SHP77 treated with DMSO at 0.1 percent for 48 hours (cell line): ENCODE data around the gene ADAM15.
A peak's percentile ranks its signal among the peaks of the same experiment; 100 is the strongest.

Experiments used
- DNase-seq: peaks from one replicate; lab custom pipeline; 2025; lab: John Stamatoyannopoulos, UW

The ADAM15 gene

GRCh38 chr1:155051777-155052398 is 772 bp downstream of the ADAM15 start:
- no peak for DNase-seq

GRCh38 chr1:155052439-155053395 is 1.6 kb downstream of the ADAM15 start:
- DNase-seq = no peak

- DNase-seq = no peak
Observed at GRCh38 chr1:155053531-155054105, 2.5 kb downstream of the ADAM15 start.

GRCh38 chr1:155057104-155057503 is 6.0 kb downstream of the ADAM15 start:
- no peak for DNase-seq

GRCh38 chr1:155057788-155058211 is 6.7 kb downstream of the ADAM15 start:
- no peak for DNase-seq

- no peak for DNase-seq
Observed at GRCh38 chr1:155060736-155061135, 9.6 kb downstream of the ADAM15 start.

GRCh38 chr1:155061381-155062150 is 10.4 kb downstream of the ADAM15 start:
- peak; percentile 83 for DNase-seq

- DNase-seq = no peak
Observed at GRCh38 chr1:155062151-155062686, 11.1 kb downstream of the ADAM15 start.

GRCh38 chr1:155062702-155063411 is 11.7 kb downstream of the ADAM15 start:
- no peak for DNase-seq

GRCh38 chr1:155063550-155064110 is 12.5 kb downstream of the ADAM15 start, which contains the start of gene EFNA4:
TSS of gene EFNA4 (plus strand) at chr1:155063740. CDS start at chr1:155063824, 84 bp downstream.
- peak; percentile 51 for DNase-seq

- DNase-seq = no peak
Observed at GRCh38 chr1:155064111-155064831, 13.2 kb downstream of the ADAM15 start.

GRCh38 chr1:155064832-155065429 is 13.8 kb downstream of the ADAM15 start:
- DNase-seq = no peak

GRCh38 chr1:155066777-155067176 is 15.7 kb downstream of the ADAM15 start:
- DNase-seq = no peak

- DNase-seq = no peak
Observed at GRCh38 chr1:155068599-155068998, 17.5 kb downstream of the ADAM15 start.

GRCh38 chr1:155069551-155070157 is 18.5 kb downstream of the ADAM15 start:
- no peak for DNase-seq

- no peak for DNase-seq
Observed at GRCh38 chr1:155070158-155070621, 19.1 kb downstream of the ADAM15 start.

- DNase-seq = peak; percentile 67
Observed at GRCh38 chr1:155070721-155071569, 19.8 kb downstream of the ADAM15 start.

- DNase-seq = no peak
Observed at GRCh38 chr1:155071701-155072100, 20.6 kb downstream of the ADAM15 start.
